Sigmoid colon (tissue), 7 donors: Measurements from ENCODE around the gene HERC4. TPM values are rescaled to one million over a fixed set of nuclear protein-coding genes. Genes with fewer than 3 reads are reported as not detected.
"Not testable (repeated sequence)": the region's sequence is repeated elsewhere in the genome, so short reads cannot be mapped to it uniquely, and the experiment has no call there.

ENCODE experiments used
- DNase-seq: peaks from one replicate; pipeline ENCODE4 v3.0.0-alpha.2; 2019
- H3K27ac ChIP-seq, 4 donors: fragments of 200-600 bp; sonication (generic); one replicate each; pipeline ENCODE4 v1.5.1; 2016 to 2019; ENCODE audit warnings: mild to moderate bottlenecking in 1 of 4
- H3K27me3 ChIP-seq, 3 donors: fragments of 200-600 bp; sonication (generic); one replicate each; pipeline ENCODE4 v1.5.1; 2019; ENCODE audit warnings: mild to moderate bottlenecking in 1 of 3
- H3K36me3 ChIP-seq, 4 donors: fragments of 200-600 bp; sonication (generic); one replicate each; pipeline ENCODE4 v1.5.1; 2016 to 2019
- H3K4me1 ChIP-seq, 4 donors: fragments of 200-600 bp; sonication (generic); one replicate each; pipeline ENCODE4 v1.5.1; 2017 to 2019
- H3K4me3 ChIP-seq, 4 donors: fragments of 200-600 bp; sonication (generic); one replicate each; pipeline ENCODE4 v1.5.1; 2017 to 2019; ENCODE audit warnings: mild to moderate bottlenecking in 2 of 4, moderate library complexity in 1 of 4
- H3K9me3 ChIP-seq, 4 donors: fragments of 200-600 bp in 3 of 4; sonication (generic) in 3 of 4; one replicate each; pipeline versions ENCODE4 v1.5.1 to v1.6.1; 2013 to 2019
- EP300 ChIP-seq, 4 donors: sonication (generic); formaldehyde crosslinking; IDR thresholded peaks; one replicate each; pipeline ENCODE4 v1.6.1; 2017; ENCODE audit warnings: antibody characterized with exemption in 4 of 4
- POLR2A ChIP-seq, 2 donors: fragments of 450-650 bp; IDR thresholded peaks; one replicate each; pipeline ENCODE4 v1.6.1; 2016; ENCODE audit warnings: antibody characterized with exemption in 2 of 2, mild to moderate bottlenecking in 2 of 2, moderate library complexity in 2 of 2
- POLR2AphosphoS5 ChIP-seq, 4 donors: sonication (generic); formaldehyde crosslinking; IDR thresholded peaks; one replicate each; pipeline ENCODE4 v1.6.1; 2017; ENCODE audit warnings: antibody characterized with exemption in 4 of 4
- WGBS, 2 donors: extraction: QIAGEN DNeasy Blood & Tissue Kit; methylation state at CpG; one replicate each; pipeline ENCODE4 v1.1.7; 2013; 5-methylcytosine and 5-hydroxymethylcytosine counted together
- intact Hi-C: fragments of 100-400 bp; cut with DNase I; formaldehyde crosslinking; loops from one replicate; pipeline ENCODE4 v1.15.1; 2023
- polyA plus RNA-seq, 3 donors: library from polyadenylated mRNA; stranded (reverse); fragments of 200-250 nt; gene quantifications; one replicate each; pipeline ENCODE4 v1.2.3, GENCODE V29; 2013
- total RNA-seq, 4 donors: library from RNA; depleted of rRNA; stranded (reverse); fragments of >200 nt; gene quantifications; one replicate each; pipeline ENCODE4 v1.1.0, GENCODE V29; 2016
- TF ChIP-seq, protein P1 (sequence below), 4 experiments: fragments of 450-650 bp in 3 of 4; fragments of 200-600 bp in 1 of 4; IDR thresholded peaks; one replicate each; pipeline ENCODE4 v1.5.1; 2016 to 2019; ENCODE audit warnings: antibody characterized with exemption in 4 of 4, mild to moderate bottlenecking in 3 of 4, moderate library complexity in 2 of 4
- donor health status: healthy with polysubstance abuse.
- donor health status: Bipolar disorder and iron deficiency.
- donor health status: healthy.

Gene HERC4
- total and polyA plus RNA-seq, 7 donors, result 15.0 to 54.3 (median 49.2) TPM

DNA sequence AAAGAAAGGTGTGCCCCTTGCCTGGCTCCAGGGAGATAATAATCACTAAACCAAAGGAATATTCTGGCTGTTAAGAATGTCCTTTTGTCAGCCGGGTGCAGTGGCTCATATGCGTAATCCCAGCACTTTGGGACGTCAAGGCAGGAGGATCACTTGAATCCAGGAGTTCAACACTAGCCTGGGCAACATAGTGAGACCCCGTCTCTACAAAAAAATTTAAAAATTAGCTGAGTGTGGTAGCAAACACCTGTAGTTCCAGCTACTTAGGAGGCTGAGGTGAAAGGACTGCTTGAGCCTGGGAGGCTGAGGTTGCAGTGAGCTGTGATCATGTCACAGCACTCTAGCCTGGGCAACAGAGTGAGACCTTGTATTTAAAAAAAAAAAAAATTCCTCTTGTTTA, 74.1 kb downstream of the HERC4 start:
- Histone ChIP-seq H3K36me3 (peaks cover 0 to 49% (median 3%) of the 10 kb centered on the region in 4 donors), H3K4me1 (no peaks in the 10 kb centered on the region)
- intact Hi-C loops, result no loop called here

DNA sequence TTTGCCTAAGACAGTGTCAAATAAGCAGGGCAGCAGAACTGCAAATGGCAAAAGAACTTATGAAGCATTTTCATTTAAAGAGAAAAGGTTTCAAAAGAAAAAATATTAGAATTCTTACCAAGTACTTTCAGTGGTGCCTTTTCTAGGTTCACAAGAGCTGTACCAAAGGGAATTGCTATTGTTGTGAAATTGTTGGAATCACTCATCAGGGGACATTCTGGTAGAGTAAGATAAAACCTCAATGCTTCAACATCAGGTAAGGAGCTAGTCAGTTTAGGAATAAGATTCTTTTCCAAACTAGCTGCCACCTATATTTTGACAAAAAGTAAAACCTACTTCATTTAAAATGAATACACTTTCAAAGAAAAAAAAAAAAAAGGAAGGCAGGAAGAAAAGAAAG, 85.0 kb downstream of the HERC4 start:
- Histone ChIP-seq H3K4me1 (no peaks in the 10 kb centered on the region), H3K4me3 (no peak overlapping the region), H3K27ac (no peak overlapping the region), H3K36me3 (peaks cover 0 to 68% (median 13%) of the 10 kb centered on the region in 4 donors), H3K9me3 (no peaks in the 10 kb centered on the region), H3K27me3 (no peaks in the 10 kb centered on the region)
- intact Hi-C loops, result no loop called here
- DNase-seq, result no peak
- TF ChIP-seq, protein P1, sequence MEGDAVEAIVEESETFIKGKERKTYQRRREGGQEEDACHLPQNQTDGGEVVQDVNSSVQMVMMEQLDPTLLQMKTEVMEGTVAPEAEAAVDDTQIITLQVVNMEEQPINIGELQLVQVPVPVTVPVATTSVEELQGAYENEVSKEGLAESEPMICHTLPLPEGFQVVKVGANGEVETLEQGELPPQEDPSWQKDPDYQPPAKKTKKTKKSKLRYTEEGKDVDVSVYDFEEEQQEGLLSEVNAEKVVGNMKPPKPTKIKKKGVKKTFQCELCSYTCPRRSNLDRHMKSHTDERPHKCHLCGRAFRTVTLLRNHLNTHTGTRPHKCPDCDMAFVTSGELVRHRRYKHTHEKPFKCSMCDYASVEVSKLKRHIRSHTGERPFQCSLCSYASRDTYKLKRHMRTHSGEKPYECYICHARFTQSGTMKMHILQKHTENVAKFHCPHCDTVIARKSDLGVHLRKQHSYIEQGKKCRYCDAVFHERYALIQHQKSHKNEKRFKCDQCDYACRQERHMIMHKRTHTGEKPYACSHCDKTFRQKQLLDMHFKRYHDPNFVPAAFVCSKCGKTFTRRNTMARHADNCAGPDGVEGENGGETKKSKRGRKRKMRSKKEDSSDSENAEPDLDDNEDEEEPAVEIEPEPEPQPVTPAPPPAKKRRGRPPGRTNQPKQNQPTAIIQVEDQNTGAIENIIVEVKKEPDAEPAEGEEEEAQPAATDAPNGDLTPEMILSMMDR (IDR thresholded peaks at IDR 0.05), result no peak
- TF ChIP-seq EP300 (IDR thresholded peaks at IDR 0.05) (no peak), POLR2AphosphoS5 (IDR thresholded peaks at IDR 0.05) (no peak), POLR2A (IDR thresholded peaks at IDR 0.05) (no peak)

More for the DNA sequence above, 74.1 kb downstream of the HERC4 start:
- TF ChIP-seq POLR2AphosphoS5 (IDR thresholded peaks at IDR 0.05) (no peak), POLR2A (IDR thresholded peaks at IDR 0.05) (no peak), EP300 (IDR thresholded peaks at IDR 0.05) (no peak)
- TF ChIP-seq, protein P1 (IDR thresholded peaks at IDR 0.05), result no peak
- Histone ChIP-seq H3K4me3 (no peak overlapping the region), H3K27ac (no peak overlapping the region), H3K9me3 (no peaks in the 10 kb centered on the region), H3K27me3 (no peaks in the 10 kb centered on the region)
- 96 to 97% methylated on average over 4 of the region's 4 CpGs for WGBS, 2 donors
- DNase-seq, result no peak

DNA sequence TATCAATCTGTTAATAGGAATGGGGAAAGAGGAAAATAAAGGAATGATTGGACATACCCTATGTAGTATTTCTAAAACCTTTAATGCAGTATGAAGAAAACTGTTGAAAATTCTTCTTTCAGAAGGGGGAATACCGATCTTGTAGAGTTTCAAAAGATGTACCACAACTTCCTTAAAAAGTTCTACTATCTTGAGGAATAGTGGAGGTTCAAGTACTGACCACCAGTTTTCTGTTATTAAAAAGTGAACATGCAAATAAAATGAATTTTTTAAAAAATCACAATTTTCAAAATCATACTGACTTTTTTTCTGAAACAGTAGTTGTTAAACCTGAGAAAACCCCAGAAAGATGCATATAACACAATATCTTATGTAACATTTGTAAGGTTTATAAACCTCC, 86.5 kb downstream of the HERC4 start:
- TF ChIP-seq, protein P1 (IDR thresholded peaks at IDR 0.05), result no peak
- TF ChIP-seq POLR2A (IDR thresholded peaks at IDR 0.05) (no peak), POLR2AphosphoS5 (IDR thresholded peaks at IDR 0.05) (no peak), EP300 (IDR thresholded peaks at IDR 0.05) (no peak)
- no peaks in the 10 kb centered on the region for H3K4me1 ChIP-seq
- DNase-seq, result no peak
- intact Hi-C loops, result no loop called here
- H3K4me3 ChIP-seq, result no peak overlapping the region
- H3K36me3 ChIP-seq, result peaks cover 0 to 78% (median 13%) of the 10 kb centered on the region in 4 donors
- no peaks in the 10 kb centered on the region for H3K9me3 ChIP-seq
- no peaks in the 10 kb centered on the region for H3K27me3 ChIP-seq
- H3K27ac ChIP-seq, result no peak overlapping the region
- WGBS, 2 donors, result 78 to 88% methylated on average over 1 of the region's 1 CpG

DNA sequence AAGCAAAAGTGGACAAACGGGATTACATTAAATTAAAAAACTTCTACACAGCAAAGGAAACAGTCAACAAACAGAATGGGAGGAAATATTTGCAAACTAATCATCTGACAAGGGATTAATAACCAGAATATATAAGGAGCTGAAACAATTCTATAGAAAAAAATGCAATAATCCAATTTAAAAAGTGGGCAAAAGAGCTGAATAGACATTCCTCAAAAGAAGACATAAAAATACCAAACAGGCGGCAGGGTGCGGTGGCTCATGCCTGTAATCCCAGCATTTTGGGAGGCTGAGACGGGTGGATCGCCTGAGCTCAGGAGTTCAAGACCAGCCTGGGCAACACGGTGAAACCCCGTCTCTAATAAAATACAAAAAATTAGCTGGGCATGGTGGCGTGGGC, 92.5 kb downstream of the HERC4 start:
- peaks cover 0 to 71% (median 23%) of the 10 kb centered on the region in 4 donors for H3K36me3 ChIP-seq
- H3K4me1 ChIP-seq, intact Hi-C loops, DNase-seq, H3K4me3 ChIP-seq, H3K9me3 ChIP-seq, H3K27ac ChIP-seq, H3K27me3 ChIP-seq: not testable (repeated sequence)
- WGBS, 2 donors, result 93 to 97% methylated on average over 8 of the region's 8 CpGs

DNA sequence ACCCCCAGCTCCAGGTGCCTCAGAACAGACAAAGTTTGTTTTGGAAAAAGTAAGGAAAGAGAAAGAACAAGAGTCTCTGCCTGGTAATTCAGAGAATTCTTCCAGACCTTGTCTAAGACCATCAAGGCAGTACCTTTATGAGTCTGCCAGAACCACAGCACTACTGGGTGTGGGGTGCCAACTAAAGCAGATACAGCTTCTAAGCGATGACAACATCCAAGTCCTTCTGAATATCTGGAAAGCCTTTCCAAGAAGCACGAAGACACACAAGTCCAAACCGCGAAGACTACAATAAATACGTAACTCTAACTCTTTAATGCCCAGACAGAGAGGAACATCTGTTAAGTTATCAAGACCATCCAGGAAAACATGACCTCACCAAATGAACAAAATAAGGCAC, 96.3 kb downstream of the HERC4 start:
- H3K4me3 ChIP-seq, result no peak overlapping the region
- 94 to 96% methylated on average over 5 of the region's 5 CpGs for WGBS, 2 donors
- H3K4me1 ChIP-seq, result peaks cover 0 to 11% (median 3%) of the 10 kb centered on the region in 4 donors
- H3K36me3 ChIP-seq, result peaks cover 0 to 56% (median 23%) of the 10 kb centered on the region in 4 donors
- TF ChIP-seq, protein P1 (IDR thresholded peaks at IDR 0.05), result no peak
- H3K27ac ChIP-seq, result no peak overlapping the region
- no peak for DNase-seq
- no peaks in the 10 kb centered on the region for H3K9me3 ChIP-seq
- H3K27me3 ChIP-seq, result no peaks in the 10 kb centered on the region
- intact Hi-C loops, result no loop called here
